ENCODE results near the gene ITGB5.
"Not testable (repeated sequence)": the region's sequence is repeated elsewhere in the genome, so short reads cannot be mapped to it uniquely, and the experiment has no call there.

The ITGB5 gene

GRCh38 chr3:124812291-124813265 lies 74.6 kb downstream of the ITGB5 start:
- DNase-seq: no peak

GRCh38 chr3:124811436-124811835 lies 75.7 kb downstream of the ITGB5 start:
- DNase-seq: no peak

DNA sequence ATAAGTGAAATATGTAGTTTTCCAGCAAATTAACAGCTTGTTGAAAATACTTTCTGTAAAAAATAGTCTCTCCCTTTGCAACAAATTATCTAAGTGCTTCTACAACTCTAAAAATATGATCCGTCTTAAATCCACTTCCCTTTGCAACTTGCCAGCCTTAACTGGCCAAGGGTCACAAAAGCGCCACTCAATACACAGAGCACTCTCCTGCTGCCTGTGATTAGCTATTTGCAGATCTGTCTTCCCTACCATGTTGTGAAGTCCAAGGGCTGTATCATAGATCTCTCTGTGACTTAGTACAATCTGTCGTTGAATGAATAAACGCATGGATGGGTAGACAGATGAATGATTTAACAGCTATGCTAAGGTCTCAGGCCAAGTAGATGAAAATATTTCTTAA lies 76.2 kb downstream of the ITGB5 start:
- no peak for DNase-seq

DNA sequence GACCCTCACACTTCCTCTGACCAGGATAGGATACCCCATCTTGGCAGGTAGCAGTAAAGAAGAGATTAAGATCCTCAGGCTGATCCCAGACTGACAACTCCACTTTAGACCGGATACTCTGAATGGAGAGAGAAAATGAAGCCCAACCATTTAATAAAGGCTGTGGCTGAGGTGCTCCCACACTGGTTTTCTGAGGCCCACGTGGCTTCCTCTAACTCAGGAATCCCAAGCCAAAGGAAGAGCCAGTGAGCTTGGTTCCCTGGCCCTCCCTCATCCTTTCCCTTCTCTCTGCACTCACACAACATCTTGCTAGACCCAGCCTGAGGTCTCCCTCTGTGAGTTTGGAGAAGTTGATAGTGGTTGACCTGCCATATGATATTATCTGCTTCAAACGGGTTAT lies 78.1 kb downstream of the ITGB5 start:
- DNase-seq: no peak

GRCh38 chr3:124805671-124806070 lies 81.5 kb downstream of the ITGB5 start:
- DNase-seq: no peak

DNA sequence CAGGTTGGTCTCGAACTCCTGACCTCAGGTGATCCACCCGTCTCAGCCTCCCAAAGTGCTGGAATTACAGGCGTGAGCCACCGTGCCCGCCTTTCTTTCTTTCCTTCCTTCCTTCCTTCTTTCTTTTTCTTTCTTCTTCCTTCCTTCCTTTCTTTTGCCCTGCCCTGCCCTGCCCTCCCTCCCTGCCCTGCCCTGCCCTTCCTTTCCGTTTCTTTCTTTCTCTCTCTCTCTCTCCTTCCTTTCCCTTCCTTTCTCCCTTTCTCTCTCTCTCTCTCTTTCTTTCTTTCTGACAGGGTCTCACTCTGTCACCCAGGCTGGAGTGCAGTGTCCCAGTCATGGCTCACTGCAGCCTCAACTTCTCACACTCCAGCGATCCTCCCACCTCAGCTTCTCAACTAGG lies 82.3 kb downstream of the ITGB5 start:
- no peak for DNase-seq

- DNase-seq: no peak
Measured at GRCh38 chr3:124802702-124803101, 84.5 kb downstream of the ITGB5 start.

GRCh38 chr3:124802061-124802698 lies 85.0 kb downstream of the ITGB5 start:
- DNase-seq: no peak

DNA sequence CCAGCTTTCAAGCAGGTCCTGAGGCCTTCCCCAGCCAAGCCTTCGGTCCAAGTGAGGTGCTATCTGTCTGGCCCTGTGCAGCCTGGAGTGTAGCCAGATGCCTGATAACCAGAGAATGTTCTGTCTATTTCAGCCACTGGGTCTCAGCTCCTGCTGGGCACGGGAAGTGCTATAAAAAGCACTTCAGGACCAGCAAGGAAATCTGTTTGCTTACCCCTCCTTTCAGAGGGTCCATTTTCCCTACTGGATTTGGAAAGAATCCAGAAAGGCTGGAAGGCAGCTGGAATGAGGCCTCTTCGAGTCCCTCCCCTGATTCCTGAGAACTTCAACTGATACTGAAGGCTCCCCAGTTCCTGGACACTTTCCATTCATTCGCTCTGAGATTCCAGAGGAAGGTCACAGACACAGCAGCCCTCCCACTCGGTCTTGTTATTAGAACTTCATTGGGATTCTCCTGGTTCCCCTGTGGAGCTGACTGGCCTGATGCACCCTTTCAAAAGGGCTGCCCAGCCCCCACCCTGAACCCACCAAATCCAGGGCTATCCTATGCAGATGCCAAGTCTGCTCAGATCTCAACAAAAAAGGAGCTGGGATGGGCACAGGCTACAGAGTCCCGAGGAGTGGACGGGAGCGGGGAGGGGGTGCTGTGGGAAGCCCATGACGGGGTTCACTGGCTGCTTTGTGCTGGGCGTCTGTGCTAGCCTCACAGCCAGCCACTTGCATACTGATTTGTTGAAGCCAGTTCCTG lies 86.5 kb downstream of the ITGB5 start:
- DNase-seq: no peak

DNA sequence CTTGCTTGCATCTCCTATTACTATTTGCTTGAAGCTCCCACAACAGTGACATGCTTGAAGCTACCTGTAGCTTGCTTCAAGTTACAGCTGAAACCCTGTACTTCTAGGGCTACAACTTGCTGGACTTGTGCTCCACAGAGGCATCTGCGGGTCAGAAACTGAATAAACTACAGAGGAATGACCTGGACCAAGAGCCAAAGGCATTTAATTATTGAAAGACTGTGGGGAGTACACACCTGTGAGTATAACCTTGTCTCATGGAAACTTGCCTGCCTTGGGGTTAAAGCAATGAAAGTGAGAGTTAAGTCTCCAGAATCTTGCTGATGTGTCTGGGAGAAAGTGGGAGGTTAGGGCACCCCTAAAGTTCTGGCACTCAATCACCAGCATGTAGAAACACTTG lies 87.1 kb downstream of the ITGB5 start:
- no peak for DNase-seq

GRCh38 chr3:124799676-124800075 lies 87.5 kb downstream of the ITGB5 start:
- DNase-seq: no peak

- DNase-seq: no peak
Measured at GRCh38 chr3:124797426-124797945, 89.7 kb downstream of the ITGB5 start.

- DNase-seq: no peak
Measured at GRCh38 chr3:124796477-124796876, 90.7 kb downstream of the ITGB5 start.

GRCh38 chr3:124793054-124793739 lies 94.0 kb downstream of the ITGB5 start:
- DNase-seq: no peak

DNA sequence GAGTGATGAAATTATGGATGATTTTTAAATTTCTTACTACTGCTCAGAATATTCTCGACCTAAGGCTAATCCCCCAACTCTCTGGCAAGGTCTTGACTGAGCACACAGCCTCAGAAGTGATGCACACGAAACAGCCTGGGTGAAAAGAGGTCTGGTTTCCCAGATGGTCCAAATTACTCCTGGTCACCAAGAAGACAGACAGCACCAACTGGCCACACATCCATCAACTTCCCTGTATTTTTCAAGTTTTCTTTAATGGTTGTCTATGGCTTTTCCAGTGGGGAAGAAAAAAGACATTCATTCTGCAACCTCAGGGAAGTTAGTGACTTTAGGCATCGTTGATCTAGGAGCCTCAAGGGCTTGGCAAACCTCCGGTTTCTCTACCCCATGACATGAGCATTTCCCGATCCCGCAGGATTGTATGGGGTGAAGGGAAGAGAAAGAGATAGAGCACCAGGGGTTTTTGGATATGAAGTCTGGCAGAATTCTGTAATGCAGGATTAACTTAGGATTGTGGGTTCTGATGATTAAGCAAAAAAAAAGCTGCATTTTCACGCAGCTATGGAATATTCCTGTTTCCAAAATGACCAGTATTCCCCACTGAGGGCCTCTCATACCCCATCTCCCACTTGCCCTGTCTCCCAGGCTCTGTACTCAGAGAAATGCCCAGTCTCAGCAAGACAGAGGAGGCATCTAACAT lies 94.7 kb downstream of the ITGB5 start:
- DNase-seq: no peak

DNA sequence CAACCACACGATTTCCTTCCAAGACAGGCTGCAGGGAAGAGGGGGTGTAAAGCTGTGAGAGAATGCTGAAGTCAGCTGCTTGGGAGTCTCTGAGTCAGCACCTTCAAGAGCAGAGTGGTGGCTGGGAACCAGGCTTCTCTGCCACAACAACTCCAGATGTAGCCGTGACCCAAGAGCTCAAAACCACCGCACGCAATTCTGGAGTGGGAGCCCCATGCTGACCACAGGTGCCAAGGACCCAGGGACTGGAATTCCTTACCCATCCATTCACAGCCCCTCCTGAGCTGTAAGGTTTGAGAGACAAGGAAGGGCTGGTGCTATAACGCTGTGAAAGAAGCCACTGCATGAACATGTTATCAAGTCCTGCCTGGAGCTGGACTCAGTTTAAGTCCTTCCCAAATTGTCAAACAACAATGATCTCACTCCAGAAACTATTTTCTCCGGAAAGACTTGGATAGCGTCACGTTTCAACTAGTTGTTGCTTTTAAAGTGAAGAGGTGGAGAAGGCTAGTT lies 95.5 kb downstream of the ITGB5 start:
- DNase-seq: no peak

DNA sequence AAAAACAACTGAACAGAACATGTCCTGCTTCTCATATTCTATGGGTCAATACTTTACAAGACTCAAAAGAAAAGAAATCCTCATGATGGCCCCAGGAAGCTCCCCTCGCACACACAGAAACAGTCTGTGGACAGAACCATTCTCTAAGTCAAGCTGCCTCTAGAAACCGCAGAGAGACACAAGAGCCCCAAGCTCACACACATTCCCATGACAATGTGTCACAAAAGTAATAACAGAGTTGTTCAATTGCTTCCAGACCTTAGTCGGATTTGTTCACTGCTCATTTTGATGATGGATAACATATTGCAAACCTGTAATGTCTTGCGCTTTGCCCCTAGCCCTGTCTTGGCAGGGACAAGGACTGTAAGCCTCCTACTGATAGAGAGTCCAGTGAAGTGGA lies 96.0 kb downstream of the ITGB5 start:
- DNase-seq: no peak

- DNase-seq: not testable (repeated sequence)
Measured at GRCh38 chr3:124789103-124789502, 98.1 kb downstream of the ITGB5 start.

- DNase-seq: no peak
Measured at GRCh38 chr3:124788254-124788745, 98.9 kb downstream of the ITGB5 start.

GRCh38 chr3:124787476-124788195 lies 99.5 kb downstream of the ITGB5 start:
- DNase-seq: no peak
